NAMALWA (cell line): ENCODE results near the gene SOAT2.
A peak's percentile ranks its signal among the peaks of the same experiment; 100 is the strongest.
"Not testable (repeated sequence)": the region's sequence is repeated elsewhere in the genome, so short reads cannot be mapped to it uniquely, and the experiment has no call there.

ENCODE experiments used
- DNase-seq: peaks from one replicate; pipeline ENCODE4 v3.0.0-alpha.2; 2015; ENCODE audit warnings: low spot score

SOAT2 gene

DNA sequence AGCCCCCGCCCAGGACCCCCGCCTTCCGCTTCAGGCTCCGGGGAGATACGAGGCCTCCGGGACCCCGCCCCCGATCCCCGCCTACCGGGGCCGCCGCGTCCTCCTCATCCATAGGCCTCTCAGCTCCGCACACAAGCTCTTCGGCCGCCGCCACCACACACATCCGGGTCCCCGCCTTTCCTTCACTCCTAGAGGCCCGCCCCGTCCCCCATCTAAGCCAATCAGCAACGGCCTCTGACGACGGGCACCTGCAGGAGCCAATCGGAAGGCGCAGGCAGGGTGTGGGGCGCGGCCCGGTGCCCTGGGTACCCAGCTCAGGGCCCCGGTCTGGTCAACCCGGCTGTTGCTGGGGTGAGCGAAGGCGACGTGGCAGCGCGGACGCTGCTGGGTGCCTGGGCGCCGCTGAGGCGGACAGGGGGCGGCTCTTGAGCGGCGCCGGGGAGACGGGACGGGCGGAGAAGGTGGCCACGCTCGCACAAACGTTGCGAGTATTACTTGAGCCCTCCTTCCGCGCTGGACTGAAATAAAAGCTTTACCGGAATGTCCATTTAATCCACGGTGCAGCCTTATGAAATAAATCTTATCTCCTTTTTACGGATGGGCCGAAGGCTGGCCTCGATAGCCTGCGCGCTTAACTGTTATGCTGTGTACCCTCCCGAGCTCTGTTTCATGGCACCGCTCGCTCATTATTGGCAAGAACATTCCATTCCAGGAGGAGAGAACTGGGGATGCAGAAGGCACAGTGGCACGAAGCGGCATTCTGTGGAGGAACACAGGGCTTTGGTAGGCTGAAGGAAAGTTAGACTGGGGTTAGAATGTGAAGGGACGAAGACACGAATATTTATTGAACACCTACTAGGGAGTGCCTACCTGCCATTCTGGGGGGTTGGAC is 23.8 kb upstream of the SOAT2 start, which contains the start of gene SPRYD3:
SPRYD3 (minus strand) TSS at position 165 of the 892 bp plus-strand sequence; CDS start at position 108, 57 bp downstream.
- peak; percentile 98 for DNase-seq

- no peak for DNase-seq
Observed at GRCh38 chr12:53082637-53083175, 20.6 kb upstream of the SOAT2 start.

- no peak for DNase-seq
Observed at GRCh38 chr12:53086361-53086760, 16.9 kb upstream of the SOAT2 start.

DNA sequence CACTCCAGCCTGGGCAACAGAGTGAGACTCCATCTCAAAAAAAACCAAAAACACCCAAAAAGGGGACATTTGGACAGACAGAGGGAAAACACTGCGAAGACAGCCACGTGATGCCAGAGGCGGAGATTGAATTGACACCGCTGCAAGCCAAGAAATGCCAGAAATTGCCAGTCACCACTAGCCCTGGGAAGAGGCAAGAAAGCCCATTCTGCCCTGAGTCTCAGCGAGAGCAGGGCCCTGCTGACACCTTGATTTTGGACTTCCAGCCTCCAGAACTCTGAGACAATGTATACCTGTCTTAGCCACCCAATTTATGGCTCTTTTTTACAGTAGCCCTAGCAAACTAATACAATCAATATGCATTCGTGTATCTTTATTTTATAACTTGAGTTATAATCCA is 13.2 kb upstream of the SOAT2 start:
- DNase-seq: no peak

DNA sequence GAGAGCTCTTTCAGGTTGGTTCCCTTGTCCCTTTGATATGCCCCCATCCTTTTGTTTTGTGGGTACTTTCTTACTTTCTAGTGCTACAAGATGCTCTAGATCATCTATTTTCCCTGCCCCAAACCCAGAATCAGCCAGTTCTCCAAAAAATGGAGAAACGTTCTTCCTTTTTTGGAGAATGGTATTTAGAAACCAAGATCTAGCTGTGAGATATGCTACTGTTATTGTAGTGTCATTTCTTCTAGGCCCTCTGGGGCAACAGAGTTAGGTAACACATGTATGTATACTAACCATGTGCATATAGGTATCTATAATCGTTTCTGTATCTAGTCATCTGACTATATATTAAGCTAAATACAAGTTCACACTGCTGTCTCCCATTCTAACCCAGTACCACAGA is 12.7 kb upstream of the SOAT2 start:
- no peak for DNase-seq

GRCh38 chr12:53091756-53092155 is 11.5 kb upstream of the SOAT2 start:
- no peak for DNase-seq

GRCh38 chr12:53093777-53094393 is 9.4 kb upstream of the SOAT2 start:
- DNase-seq: no peak

DNA sequence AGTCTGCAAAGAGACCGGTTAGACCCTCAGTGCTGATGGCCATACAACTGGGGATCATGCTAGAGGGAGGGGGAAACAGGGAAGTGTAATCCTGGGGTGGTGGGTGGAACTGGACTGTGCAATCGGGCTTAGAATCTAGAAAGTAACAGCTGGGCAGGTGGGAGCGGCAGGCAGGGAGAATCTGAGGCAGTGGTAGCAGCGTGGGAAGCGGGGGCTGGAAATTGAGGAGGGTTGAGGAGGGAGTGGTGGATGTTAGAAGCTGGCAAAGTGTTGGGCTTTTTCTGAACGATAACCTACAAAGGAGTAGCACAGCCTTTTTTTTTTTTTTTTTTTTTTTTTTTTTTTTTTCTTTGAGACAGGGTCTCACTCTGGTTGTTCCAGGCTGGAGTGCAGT is 8.9 kb upstream of the SOAT2 start:
- DNase-seq: no peak

DNA sequence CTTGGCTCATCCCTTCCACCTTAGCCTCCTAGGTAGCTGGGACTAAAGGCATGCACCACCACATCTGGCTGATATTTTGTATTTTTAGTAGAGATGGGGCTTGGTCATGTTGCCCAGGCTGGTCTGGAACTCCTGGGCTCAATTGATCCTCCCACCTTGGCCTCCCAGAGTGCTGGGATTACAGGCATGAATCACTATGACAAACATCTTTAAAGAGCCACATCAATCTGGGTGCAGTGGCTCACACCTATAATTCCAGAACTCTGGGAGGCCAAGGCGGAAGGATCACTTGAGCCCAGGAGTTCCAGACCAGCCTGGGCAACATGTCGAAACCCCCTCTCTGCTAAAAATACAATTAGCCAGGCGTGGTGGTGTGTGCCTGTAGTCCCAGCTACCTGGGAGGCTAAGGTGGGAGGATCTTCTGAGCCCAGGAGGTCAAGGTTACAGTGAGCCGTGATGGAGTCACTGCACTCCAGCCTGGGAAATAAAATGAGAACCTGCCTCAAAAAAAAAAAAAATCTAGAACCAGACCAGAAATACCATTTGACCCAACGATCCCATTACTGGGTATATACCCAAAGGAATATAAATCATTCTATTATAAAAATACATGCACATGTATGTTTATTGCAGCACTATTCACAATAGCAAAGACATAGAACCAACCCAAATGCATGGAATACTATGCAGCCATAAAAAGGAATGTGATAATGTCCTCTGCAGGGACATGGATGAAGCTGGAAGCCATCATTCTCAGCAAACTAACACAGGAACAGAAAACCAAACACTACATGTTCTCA is 8.3 kb upstream of the SOAT2 start:
- not testable (repeated sequence) for DNase-seq

DNA sequence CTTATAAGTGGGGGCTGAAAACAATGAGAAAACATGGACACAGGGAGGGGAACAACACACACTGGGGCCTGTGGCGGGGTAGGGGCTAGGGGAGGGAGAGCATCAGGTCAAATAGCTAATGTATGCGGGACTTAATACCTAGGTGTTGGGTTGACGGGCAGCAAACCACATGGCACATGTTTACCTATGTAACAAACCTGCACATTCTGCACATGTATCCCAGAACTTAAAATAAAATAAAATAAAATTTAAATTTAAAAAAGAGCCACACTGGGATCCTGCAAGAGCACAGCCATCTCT is 7.7 kb upstream of the SOAT2 start:
- DNase-seq: not testable (repeated sequence)

- DNase-seq: no peak
Observed at GRCh38 chr12:53096089-53096741, 7.1 kb upstream of the SOAT2 start.

GRCh38 chr12:53096759-53097158 is 6.5 kb upstream of the SOAT2 start:
- DNase-seq: no peak

- no peak for DNase-seq
Observed at GRCh38 chr12:53097207-53097563, 6.1 kb upstream of the SOAT2 start.

- DNase-seq: peak; percentile 81
Observed at GRCh38 chr12:53097564-53098353, 5.5 kb upstream of the SOAT2 start, which contains the start of gene IGFBP6. Gene IGFBP6, plus strand, starts transcription at chr12:53097667. Its CDS starts 51 bp downstream, at chr12:53097718.

GRCh38 chr12:53098354-53098981 is 4.8 kb upstream of the SOAT2 start:
- DNase-seq: no peak

- DNase-seq: peak; percentile 91
Observed at GRCh38 chr12:53099071-53099882, 4.0 kb upstream of the SOAT2 start.

DNA sequence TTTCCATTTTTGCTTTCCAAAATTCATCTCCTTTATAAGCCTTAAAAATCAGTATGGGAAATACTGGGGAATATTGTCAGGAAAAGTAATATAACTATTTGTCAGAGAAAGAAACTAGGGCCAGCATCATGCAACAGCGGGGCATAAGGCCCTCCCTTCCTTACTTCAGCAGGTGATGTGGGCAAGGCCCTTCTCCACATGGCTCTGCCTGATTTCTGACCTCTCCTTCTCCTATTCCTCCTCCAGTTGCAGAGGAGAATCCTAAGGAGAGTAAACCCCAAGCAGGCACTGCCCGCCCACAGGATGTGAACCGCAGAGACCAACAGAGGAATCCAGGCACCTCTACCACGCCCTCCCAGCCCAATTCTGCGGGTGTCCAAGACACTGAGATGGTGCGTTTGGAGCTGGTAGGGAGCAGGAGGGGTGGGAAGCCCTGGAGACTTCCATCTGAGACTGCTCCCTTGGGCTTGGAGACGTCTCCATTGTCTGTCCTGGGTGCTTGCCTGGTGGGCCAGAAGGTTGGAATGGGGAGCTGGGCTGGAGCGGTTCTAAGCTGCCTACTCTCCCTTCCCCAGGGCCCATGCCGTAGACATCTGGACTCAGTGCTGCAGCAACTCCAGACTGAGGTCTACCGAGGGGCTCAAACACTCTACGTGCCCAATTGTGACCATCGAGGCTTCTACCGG is 2.7 kb upstream of the SOAT2 start:
- no peak for DNase-seq

GRCh38 chr12:53101266-53101665 is 2.0 kb upstream of the SOAT2 start:
- no peak for DNase-seq
